HFF-Myc (cell line): Measurements from ENCODE around the gene ZNF467.

Source experiments
- DNase-seq: peaks from one replicate; pipeline ENCODE4 v3.0.0-alpha.2; 2011; ENCODE audit warnings: low read depth; ENCODE audit errors: extremely low read depth
- H3K4me3 ChIP-seq: replicated peaks from 2 replicates; pipeline ENCODE4 v1.5.1; 2011; ENCODE audit warnings: low read depth, mild to moderate bottlenecking, control low read depth, low read length
- TF ChIP-seq, protein P1 (sequence below): IDR thresholded peaks from 2 replicates; pipeline ENCODE4 v1.5.1; 2012; ENCODE audit warnings: mild to moderate bottlenecking, low read depth, low read length, control low read depth; ENCODE audit errors: missing control alignments

ZNF467 gene

DNA sequence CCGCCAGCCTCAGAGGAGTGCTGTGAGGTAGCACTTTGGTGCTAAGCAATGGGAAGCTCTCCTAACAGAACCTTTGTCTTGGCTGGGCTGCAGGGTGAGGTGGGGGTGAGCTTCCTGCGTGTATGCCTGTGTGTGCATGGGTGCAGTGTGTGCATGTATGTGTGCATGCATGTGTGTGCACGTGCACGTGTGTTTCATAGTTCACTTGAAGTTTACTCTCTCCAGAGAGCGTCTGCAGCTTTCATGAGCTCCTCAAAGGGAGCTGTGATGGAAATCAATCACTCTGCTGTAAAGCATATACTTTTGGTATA lies 4.9 kb upstream of the ZNF467 start:
- TF ChIP-seq, protein P1, sequence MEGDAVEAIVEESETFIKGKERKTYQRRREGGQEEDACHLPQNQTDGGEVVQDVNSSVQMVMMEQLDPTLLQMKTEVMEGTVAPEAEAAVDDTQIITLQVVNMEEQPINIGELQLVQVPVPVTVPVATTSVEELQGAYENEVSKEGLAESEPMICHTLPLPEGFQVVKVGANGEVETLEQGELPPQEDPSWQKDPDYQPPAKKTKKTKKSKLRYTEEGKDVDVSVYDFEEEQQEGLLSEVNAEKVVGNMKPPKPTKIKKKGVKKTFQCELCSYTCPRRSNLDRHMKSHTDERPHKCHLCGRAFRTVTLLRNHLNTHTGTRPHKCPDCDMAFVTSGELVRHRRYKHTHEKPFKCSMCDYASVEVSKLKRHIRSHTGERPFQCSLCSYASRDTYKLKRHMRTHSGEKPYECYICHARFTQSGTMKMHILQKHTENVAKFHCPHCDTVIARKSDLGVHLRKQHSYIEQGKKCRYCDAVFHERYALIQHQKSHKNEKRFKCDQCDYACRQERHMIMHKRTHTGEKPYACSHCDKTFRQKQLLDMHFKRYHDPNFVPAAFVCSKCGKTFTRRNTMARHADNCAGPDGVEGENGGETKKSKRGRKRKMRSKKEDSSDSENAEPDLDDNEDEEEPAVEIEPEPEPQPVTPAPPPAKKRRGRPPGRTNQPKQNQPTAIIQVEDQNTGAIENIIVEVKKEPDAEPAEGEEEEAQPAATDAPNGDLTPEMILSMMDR = no peak
- no peak for DNase-seq

DNA sequence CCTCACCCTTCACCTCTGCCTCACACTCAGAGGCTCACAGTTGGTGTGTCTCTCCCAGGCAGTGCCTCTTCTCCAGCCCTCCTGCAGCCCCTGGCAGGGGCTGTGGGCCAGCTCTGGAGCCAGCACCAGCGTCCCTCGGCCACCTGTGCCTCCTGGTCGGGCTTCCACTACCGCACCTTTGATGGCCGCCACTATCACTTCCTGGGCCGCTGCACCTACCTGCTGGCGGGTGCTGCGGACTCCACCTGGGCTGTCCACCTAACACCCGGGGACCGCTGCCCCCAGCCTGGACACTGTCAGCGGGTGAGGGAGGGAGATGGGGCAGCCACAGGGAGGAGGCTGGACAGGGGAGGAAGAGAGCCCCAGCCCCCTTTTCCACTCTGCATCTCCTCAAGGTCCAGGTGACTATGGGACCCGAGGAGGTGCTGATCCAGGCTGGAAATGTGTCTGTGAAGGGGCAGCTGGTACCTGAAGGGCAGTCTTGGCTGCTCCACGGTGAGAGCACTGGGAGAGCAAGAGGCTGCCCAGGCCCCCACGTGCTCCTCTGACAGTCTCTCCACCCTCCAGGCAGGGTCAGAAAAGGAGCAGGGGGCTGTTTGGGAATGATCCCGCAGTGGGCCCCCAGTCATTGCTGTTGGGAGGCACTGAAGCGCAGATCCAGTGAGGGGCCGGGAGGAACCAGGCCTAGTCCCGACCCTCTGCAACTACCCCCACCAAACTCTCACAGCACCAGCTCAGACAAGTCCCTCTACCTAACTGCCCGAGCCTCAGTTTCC lies 4.4 kb upstream of the ZNF467 start:
- no peak overlapping the region for H3K4me3 ChIP-seq
- no peak for DNase-seq
- TF ChIP-seq, protein P1 = no peak

More for the DNA sequence above, 4.9 kb upstream of the ZNF467 start:
- no peak overlapping the region for H3K4me3 ChIP-seq

DNA sequence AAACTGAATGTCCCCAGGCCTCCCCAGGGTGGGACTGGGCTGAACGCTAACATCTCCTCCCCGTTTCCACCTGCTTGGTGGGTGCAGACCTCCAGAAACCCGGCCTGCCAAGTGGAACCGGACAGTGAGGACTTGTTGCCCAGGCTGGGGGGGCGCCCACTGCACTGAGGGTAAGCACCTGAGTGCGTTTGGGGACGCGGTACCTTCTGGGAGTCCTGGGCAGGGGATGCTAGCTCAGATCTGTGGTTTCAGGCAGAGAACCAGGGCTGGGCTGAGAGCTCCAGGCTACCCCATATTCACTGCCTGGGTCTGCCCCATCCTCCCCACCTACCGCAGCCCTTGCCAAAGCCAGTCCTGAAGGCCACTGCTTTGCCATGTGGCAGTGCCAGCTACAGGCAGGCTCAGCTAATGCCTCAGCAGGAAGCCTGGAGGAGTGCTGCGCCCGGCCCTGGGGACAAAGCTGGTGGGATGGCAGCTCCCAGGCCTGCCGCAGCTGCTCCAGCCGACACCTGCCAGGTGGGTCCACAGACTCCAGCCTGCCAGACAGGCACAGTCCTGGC lies 3.5 kb upstream of the ZNF467 start:
- H3K4me3 ChIP-seq = no peak overlapping the region
- no peak for DNase-seq
- TF ChIP-seq, protein P1 = no peak

DNA sequence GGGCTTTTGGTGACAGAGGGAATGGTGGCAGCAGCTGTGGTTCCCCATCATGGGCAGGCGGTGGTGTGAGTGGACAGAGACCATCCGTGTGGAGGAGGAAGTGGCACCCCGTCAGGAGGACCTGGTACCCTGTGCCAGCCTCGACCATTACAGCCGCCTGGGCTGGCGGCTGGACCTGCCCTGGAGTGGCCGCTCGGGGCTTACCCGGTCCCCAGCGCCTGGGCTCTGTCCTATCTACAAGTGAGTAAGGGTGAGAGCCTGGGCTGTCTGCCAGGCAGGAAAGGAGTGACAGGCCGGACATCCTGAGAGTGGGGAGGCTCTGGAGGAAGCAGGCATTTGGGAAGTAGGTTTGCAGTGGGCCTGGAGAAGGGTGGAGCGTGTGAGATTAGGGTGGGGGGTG lies 2.9 kb upstream of the ZNF467 start:
- H3K4me3 ChIP-seq = no peak overlapping the region
- DNase-seq = no peak
- TF ChIP-seq, protein P1 = no peak

DNA sequence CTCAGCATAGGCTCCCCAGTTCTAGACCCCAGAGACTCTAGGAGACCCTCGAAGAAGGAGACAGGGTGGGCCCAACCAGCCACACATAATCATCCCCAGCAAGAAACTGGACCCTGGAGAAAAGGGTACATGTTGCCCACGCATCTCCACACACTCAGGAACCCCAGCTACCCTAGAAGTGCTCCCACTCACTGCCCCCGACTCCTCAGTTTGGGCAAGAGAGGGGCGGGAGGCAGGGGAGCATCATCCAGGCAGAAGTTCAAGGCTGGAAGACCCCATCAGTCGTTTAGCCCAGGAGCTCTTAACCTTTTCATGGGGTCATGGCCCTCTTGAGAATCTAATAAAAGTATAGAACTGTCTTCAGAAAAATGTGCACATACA lies 1.8 kb upstream of the ZNF467 start:
- DNase-seq = no peak
- no peak overlapping the region for H3K4me3 ChIP-seq
- TF ChIP-seq, protein P1 = no peak

DNA sequence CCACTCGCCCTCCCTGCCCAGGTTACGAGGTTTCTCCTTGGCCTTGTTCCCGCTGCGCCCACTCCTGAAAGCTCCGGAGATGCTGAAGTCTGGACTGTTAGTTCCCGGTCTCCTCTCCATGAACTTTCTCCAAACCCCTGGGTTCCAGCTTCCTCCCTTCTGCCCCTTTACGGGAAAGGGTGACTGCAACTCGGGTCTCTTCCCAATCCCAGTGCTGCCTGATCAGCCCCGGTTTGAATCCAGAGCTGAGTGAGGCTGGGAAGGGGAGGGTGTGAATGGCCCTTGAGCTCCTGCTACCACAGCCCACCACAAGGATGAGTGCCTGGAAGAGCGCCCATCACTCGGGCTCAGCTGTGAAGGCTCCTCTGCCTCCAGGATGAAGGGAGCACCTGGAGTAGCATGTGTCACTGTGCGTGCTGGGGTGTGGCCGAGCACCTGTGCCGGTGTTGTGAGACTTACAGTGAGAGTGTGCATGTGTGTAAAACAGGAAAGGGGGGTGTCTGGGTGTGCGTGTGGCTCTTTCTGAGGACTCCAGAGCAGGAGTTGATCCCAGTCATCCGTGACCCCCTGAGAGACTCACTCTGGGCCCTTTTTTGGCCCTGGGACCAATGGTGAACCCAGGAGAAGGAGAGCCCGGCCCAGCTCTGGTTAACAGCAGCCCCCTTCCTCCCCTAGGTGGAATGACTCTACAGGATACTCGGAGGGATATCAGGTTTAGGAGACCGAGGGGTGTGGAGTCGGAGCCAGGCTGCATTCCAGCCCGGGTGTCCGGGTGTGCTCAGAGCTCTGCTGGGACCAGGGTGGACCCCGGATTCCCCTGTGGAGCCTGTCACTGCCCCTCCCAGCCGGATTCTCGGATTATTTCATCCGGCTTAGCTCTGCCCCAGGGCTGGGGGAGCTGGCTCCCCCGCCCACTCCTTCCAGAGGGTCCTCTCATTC lies 1.1 kb upstream of the ZNF467 start:
- no peak overlapping the region for H3K4me3 ChIP-seq
- no peak for DNase-seq
- TF ChIP-seq, protein P1 = no peak
